ENCODE measurements around the gene DOCK3. TPM values are rescaled to one million over a fixed set of nuclear protein-coding genes. Genes with fewer than 3 reads are reported as not detected.
"Not testable (repeated sequence)": the region's sequence is repeated elsewhere in the genome, so short reads cannot be mapped to it uniquely, and the experiment has no call there.

Gene DOCK3
- total RNA-seq, 4 donors from 2014 or later: 2.1 to 8.6 (median 2.9) TPM

- Histone ChIP-seq H3K36me3 (no peaks in the 10 kb centered on the region), H3K27ac (no peak overlapping the region), H3K4me3 (no peak overlapping the region), H3K9me3 (no peaks in the 10 kb centered on the region), H3K27me3 (no peaks in the 10 kb centered on the region), H3K4me1 (peaks cover 6% of the 10 kb centered on the region)
- no peak for DNase-seq (ENCODE audit: low spot score in 2 of 2)
- TF ChIP-seq EP300 (IDR thresholded peaks at IDR 0.05) (no peak), POLR2AphosphoS5 (IDR thresholded peaks at IDR 0.05) (no peak), CTCF (IDR thresholded peaks at IDR 0.05) (no peak), POLR2A (IDR thresholded peaks at IDR 0.05) (no peak)
- WGBS: 51% methylated on average over 2 of the region's 2 CpGs
Measured at GRCh38 chr3:50662408-50662807, 12.3 kb upstream of the DOCK3 start.

- Histone ChIP-seq H3K27ac (no peak overlapping the region), H3K36me3 (no peaks in the 10 kb centered on the region), H3K4me1 (peaks cover 6% of the 10 kb centered on the region), H3K4me3 (no peak overlapping the region), H3K9me3 (no peaks in the 10 kb centered on the region), H3K27me3 (no peaks in the 10 kb centered on the region)
- TF ChIP-seq EP300 (IDR thresholded peaks at IDR 0.05) (no peak), POLR2A (IDR thresholded peaks at IDR 0.05) (no peak), CTCF (IDR thresholded peaks at IDR 0.05) (no peak), POLR2AphosphoS5 (IDR thresholded peaks at IDR 0.05) (no peak)
- WGBS: 87% methylated on average over 5 of the region's 5 CpGs
- peak in 1 of 2 donors; percentile 53 for DNase-seq (ENCODE audit: low spot score in 2 of 2)
Measured at GRCh38 chr3:50665081-50665840, 9.5 kb upstream of the DOCK3 start.

GRCh38 chr3:50665841-50666115 is 8.9 kb upstream of the DOCK3 start:
- peak in 1 of 2 donors; percentile 76 for DNase-seq (ENCODE audit: low spot score in 2 of 2)
- not testable (repeated sequence) for H3K9me3 ChIP-seq, H3K4me3 ChIP-seq, H3K27me3 ChIP-seq, H3K27ac ChIP-seq, H3K36me3 ChIP-seq, H3K4me1 ChIP-seq
- WGBS: 92% methylated on average over 9 of the region's 9 CpGs

GRCh38 chr3:50666837-50667236 is 7.9 kb upstream of the DOCK3 start:
- Histone ChIP-seq H3K36me3 (no peaks in the 10 kb centered on the region), H3K27me3 (no peaks in the 10 kb centered on the region), H3K27ac (no peak overlapping the region), H3K4me1 (peaks cover 6% of the 10 kb centered on the region), H3K9me3 (no peaks in the 10 kb centered on the region), H3K4me3 (no peak overlapping the region)
- 26% methylated on average over 1 of the region's 1 CpG for WGBS
- no peak for TF ChIP-seq EP300 (IDR thresholded peaks at IDR 0.05)
- TF ChIP-seq CTCF (IDR thresholded peaks at IDR 0.05): no peak
- no peak for TF ChIP-seq POLR2A (IDR thresholded peaks at IDR 0.05)
- TF ChIP-seq POLR2AphosphoS5 (IDR thresholded peaks at IDR 0.05): no peak
- DNase-seq (ENCODE audit: low spot score in 2 of 2): no peak

GRCh38 chr3:50671331-50671730 is 3.4 kb upstream of the DOCK3 start:
- no peak for DNase-seq (ENCODE audit: low spot score in 2 of 2)
- H3K36me3 ChIP-seq: no peaks in the 10 kb centered on the region
- WGBS: 66% methylated on average over 4 of the region's 4 CpGs
- peaks cover 10% of the 10 kb centered on the region for H3K27me3 ChIP-seq
- peaks cover 8% of the 10 kb centered on the region for H3K4me1 ChIP-seq
- no peaks in the 10 kb centered on the region for H3K9me3 ChIP-seq
- H3K27ac ChIP-seq: no peak overlapping the region
- no peak overlapping the region for H3K4me3 ChIP-seq
- no peak for TF ChIP-seq POLR2AphosphoS5 (IDR thresholded peaks at IDR 0.05)
- TF ChIP-seq CTCF (IDR thresholded peaks at IDR 0.05): no peak
- no peak for TF ChIP-seq EP300 (IDR thresholded peaks at IDR 0.05)
- TF ChIP-seq POLR2A (IDR thresholded peaks at IDR 0.05): no peak

GRCh38 chr3:50672656-50673055 is 2.1 kb upstream of the DOCK3 start:
- no peak for TF ChIP-seq CTCF (IDR thresholded peaks at IDR 0.05)
- no peak for TF ChIP-seq POLR2AphosphoS5 (IDR thresholded peaks at IDR 0.05)
- TF ChIP-seq POLR2A (IDR thresholded peaks at IDR 0.05): no peak
- TF ChIP-seq EP300 (IDR thresholded peaks at IDR 0.05): no peak

More at GRCh38 chr3:50672656-50673055, 2.1 kb upstream of the DOCK3 start:
- peaks cover 23% of the 10 kb centered on the region for H3K27me3 ChIP-seq
- no peaks in the 10 kb centered on the region for H3K9me3 ChIP-seq
- H3K27ac ChIP-seq: no peak overlapping the region
- WGBS: 89% methylated on average over 3 of the region's 3 CpGs
- DNase-seq (ENCODE audit: low spot score in 2 of 2): no peak
- H3K4me1 ChIP-seq: peaks cover 8% of the 10 kb centered on the region
- no peak overlapping the region for H3K4me3 ChIP-seq
- no peaks in the 10 kb centered on the region for H3K36me3 ChIP-seq
